ENCODE data around the gene PCBP4.

PCBP4 gene

DNA sequence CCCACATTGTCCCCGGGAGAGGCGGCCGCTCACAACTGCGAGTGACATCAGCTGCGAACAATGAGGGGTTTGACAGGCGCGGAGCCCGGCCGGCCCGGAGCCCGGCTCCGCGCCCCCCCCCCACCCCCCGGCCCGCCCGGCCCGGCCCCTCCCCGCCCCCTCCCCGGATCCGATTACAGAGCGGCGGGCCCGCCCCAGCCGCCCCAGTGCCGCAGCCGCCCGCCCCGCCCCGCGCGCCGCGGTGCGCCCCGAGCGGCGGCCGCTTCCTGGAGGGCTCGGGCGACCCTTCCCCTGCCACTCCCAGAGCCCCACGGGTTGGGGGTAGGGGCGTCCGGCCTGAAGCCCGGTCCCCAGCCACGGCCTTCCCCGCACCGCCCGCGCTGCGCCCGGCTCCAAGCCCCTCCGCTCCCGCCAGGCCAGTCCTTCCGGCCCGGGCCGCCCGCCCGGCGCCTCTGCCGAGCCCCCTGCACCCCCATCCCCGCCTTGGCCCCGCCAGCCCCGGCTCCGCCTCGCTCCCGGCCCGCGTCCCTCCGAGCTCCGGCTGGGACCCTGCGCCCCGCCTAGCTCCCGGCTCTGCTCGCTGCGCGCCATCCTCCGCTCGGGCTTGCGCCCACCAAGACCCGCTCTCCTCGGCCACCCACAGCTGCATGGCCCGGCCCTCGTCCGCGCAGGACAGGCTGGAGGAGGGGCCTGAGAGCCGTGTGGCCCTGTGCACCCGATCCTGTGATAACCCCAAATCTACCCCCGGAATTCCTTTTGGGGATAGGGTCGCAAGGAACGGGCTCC lies at the start of gene PCBP4:
TSS of gene PCBP4 (minus strand) at position 71 of the 786 bp plus-strand sequence. CDS start 6,214 bp downstream, outside the sequence.
- H3K4me1 Mint-ChIP-seq (ENCODE audit: low read depth) = peaks cover 8% of the 10 kb centered on the region
- peaks cover 2% of the 10 kb centered on the region for H3K27me3 Mint-ChIP-seq (ENCODE audit: low read depth)
- no peaks in the 10 kb centered on the region for H3K9me3 Mint-ChIP-seq
- peak within 1 kb of the TSS; percentile 89 for H3K4me3 Mint-ChIP-seq
- H3K27ac Mint-ChIP-seq = peak within 1 kb of the TSS; percentile 79
- H3K36me3 Mint-ChIP-seq (ENCODE audit: low read depth) = peaks cover 3% of the 10 kb centered on the region
- DNase-seq (ENCODE audit: low spot score) = peak; percentile 31

GRCh38 chr3:52015438-52016228 lies 48.4 kb upstream of the PCBP4 start:
- peaks cover 3% of the 10 kb centered on the region for H3K27me3 Mint-ChIP-seq (ENCODE audit: low read depth)

GRCh38 chr3:52014613-52015012 lies 47.4 kb upstream of the PCBP4 start:
- DNase-seq (ENCODE audit: low spot score) = no peak
- Mint-ChIP-seq H3K4me3 (no peak overlapping the region), H3K27me3 (ENCODE audit: low read depth) (peaks cover 3% of the 10 kb centered on the region), H3K4me1 (ENCODE audit: low read depth) (no peaks in the 10 kb centered on the region), H3K9me3 (no peaks in the 10 kb centered on the region), H3K27ac (no peak overlapping the region), H3K36me3 (ENCODE audit: low read depth) (no peaks in the 10 kb centered on the region)

More at GRCh38 chr3:52015438-52016228, 48.4 kb upstream of the PCBP4 start:
- Mint-ChIP-seq H3K36me3 (ENCODE audit: low read depth) (no peaks in the 10 kb centered on the region), H3K4me3 (no peak overlapping the region), H3K4me1 (ENCODE audit: low read depth) (no peaks in the 10 kb centered on the region), H3K27ac (no peak overlapping the region), H3K9me3 (no peaks in the 10 kb centered on the region)
- DNase-seq (ENCODE audit: low spot score) = no peak

DNA sequence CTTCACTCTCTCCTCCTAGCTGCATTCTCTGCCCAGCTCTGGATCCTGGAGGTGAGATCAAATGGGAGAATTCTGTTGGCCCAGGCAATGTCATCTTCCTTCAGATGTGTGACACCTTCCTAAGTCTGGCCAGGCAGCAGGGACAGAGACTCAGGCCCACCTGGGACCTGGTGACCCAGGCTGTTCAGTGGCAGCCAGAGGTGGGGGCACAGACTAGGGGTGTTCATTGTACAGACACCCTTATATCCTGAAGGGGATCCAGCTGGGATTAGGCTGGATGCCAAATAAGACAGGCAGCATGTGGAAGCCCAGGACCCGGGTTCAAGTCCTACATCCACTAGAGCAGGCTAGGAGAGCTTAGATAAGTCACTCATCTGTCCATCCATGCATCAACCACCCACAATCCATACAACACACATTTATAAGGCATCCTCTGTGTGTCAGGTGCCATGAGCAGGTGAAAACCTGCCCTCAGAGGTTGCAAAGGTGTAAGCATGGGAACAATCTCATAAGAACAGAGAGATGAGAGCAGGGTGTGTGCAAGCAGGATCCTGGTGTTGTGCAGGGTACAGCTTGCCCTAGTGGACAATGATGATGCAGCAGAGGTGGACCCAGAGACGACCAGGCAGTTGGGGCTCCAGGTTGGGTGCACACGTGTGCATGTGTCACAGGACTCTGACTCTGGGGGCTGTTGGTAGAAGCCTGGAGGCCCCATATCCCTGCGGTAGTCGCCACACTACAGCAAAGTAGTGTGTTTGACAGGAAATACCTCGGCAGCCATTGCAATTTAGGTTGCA lies 46.7 kb upstream of the PCBP4 start:
- H3K36me3 Mint-ChIP-seq (ENCODE audit: low read depth) = no peaks in the 10 kb centered on the region
- no peaks in the 10 kb centered on the region for H3K9me3 Mint-ChIP-seq
- DNase-seq (ENCODE audit: low spot score) = no peak
- H3K4me3 Mint-ChIP-seq = no peak overlapping the region
- H3K27me3 Mint-ChIP-seq (ENCODE audit: low read depth) = peaks cover 3% of the 10 kb centered on the region
- no peak overlapping the region for H3K27ac Mint-ChIP-seq
- no peaks in the 10 kb centered on the region for H3K4me1 Mint-ChIP-seq (ENCODE audit: low read depth)

- Mint-ChIP-seq H3K36me3 (ENCODE audit: low read depth) (no peaks in the 10 kb centered on the region), H3K27ac (no peak overlapping the region)
Measured at GRCh38 chr3:52012699-52013098, 45.4 kb upstream of the PCBP4 start.

GRCh38 chr3:52010431-52010830 lies 43.2 kb upstream of the PCBP4 start:
- Mint-ChIP-seq H3K27ac (no peak overlapping the region), H3K9me3 (no peaks in the 10 kb centered on the region), H3K27me3 (ENCODE audit: low read depth) (peaks cover 3% of the 10 kb centered on the region), H3K36me3 (ENCODE audit: low read depth) (no peaks in the 10 kb centered on the region), H3K4me3 (no peak overlapping the region), H3K4me1 (ENCODE audit: low read depth) (peaks cover 8% of the 10 kb centered on the region)
- DNase-seq (ENCODE audit: low spot score) = no peak

More at GRCh38 chr3:52012699-52013098, 45.4 kb upstream of the PCBP4 start:
- no peaks in the 10 kb centered on the region for H3K9me3 Mint-ChIP-seq
- peaks cover 3% of the 10 kb centered on the region for H3K27me3 Mint-ChIP-seq (ENCODE audit: low read depth)
- DNase-seq (ENCODE audit: low spot score) = no peak
- H3K4me1 Mint-ChIP-seq (ENCODE audit: low read depth) = no peaks in the 10 kb centered on the region
- no peak overlapping the region for H3K4me3 Mint-ChIP-seq

DNA sequence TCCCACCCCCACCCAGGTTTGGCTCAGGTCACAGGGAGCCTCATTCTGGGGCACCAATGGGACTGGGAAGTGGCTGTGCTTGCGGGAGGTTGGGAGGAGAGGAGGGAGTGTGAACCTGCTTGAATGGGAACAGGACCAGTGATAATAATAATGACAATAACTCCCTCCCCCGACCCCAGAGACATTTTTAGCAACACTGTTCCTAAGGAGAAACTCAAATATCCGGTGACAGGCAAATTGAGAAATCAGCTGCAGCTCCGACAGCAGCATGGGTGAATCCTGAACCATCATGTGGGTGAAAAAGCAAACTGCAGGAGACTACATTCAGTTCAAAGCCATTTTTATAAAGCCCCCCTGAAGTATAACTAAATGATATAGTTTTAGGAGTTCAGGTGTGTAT lies 40.0 kb upstream of the PCBP4 start:
- H3K27ac Mint-ChIP-seq = no peak overlapping the region
- no peak for DNase-seq (ENCODE audit: low spot score)
- H3K9me3 Mint-ChIP-seq = no peaks in the 10 kb centered on the region
- H3K36me3 Mint-ChIP-seq (ENCODE audit: low read depth) = no peaks in the 10 kb centered on the region
- H3K27me3 Mint-ChIP-seq (ENCODE audit: low read depth) = peaks cover 3% of the 10 kb centered on the region
- peaks cover 8% of the 10 kb centered on the region for H3K4me1 Mint-ChIP-seq (ENCODE audit: low read depth)
- H3K4me3 Mint-ChIP-seq = no peak overlapping the region

DNA sequence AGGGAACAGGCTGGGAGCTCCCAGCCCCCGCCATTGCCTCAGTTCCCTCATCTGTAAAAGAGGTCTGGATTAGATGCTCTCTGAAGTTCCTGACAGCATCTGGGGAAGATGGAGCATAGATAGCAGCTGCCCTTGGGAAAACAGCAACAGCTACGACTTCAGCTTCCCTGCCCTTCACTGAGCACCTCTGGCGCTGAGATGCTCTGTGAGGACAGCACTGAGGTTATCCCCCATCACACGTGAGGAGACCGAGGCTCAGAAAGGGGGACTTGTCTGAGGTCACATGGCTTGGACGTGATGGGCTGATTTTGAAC lies 39.5 kb upstream of the PCBP4 start:
- Mint-ChIP-seq H3K9me3 (no peaks in the 10 kb centered on the region), H3K36me3 (ENCODE audit: low read depth) (no peaks in the 10 kb centered on the region), H3K27me3 (ENCODE audit: low read depth) (peaks cover 3% of the 10 kb centered on the region), H3K4me1 (ENCODE audit: low read depth) (peaks cover 8% of the 10 kb centered on the region), H3K4me3 (no peak overlapping the region), H3K27ac (no peak overlapping the region)
- no peak for DNase-seq (ENCODE audit: low spot score)

DNA sequence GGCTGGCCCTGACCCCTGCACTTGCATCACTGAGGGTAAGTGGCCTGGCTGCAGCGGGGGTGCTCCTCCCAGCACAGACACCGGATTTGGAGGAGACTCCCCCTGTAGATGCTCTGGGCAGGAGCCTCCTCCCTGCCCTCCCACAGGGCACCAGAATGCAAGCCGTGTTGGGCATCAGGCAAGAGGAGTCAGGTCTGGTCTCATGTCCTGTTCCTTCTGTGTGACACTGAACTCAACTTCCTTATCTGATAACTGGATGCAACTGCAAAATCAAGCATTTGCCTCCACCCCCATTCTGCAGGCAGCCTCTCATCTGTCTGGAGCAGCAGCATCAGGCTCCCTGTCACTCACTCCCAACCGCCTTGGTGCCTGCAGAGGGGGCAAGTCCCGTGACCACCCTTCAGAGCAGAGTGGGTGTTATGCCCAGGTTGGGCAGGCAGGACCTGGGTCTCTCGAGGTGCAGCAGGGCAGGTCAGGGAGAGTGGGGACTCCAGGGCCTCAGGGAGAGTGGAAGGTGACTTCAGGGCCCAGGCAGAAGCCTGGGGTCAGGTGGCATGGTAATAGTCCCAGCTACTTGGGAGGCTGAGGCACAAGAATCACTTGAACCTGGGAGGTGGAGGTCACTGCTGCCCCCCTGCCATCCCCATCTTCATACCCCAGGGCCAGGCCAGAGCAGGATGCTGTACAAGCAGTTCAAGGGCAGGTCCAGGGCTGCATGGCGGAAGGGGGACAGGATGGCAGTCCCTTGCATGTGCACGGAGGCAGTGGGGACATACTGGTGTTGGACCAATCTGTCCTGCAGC lies 39.0 kb upstream of the PCBP4 start:
- H3K9me3 Mint-ChIP-seq = no peaks in the 10 kb centered on the region

DNA sequence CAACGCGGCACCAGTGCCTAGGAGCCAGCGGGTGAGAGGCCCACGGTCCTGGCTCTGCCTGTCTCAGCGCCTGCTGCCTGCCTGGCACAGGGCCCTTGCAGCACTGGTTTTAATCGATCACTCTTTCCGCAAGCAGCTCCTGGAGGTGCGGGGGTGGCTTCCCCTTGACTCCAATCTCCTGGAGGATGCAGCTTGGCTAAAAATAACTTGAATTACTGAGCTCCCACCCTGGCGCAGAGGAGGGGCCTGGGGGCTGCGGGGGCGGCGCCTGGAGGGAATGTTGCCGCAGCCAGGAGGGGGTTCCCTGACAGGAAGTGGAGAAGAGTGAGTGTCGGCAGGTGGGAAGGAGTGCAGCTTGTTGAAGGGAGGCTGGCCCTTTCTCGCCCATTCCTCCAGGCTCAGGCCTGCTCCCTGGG lies 38.3 kb upstream of the PCBP4 start:
- peaks cover 11% of the 10 kb centered on the region for H3K4me1 Mint-ChIP-seq (ENCODE audit: low read depth)
- DNase-seq (ENCODE audit: low spot score) = no peak
- no peaks in the 10 kb centered on the region for H3K36me3 Mint-ChIP-seq (ENCODE audit: low read depth)
- peak overlapping the region; percentile 20 for H3K27ac Mint-ChIP-seq
- H3K9me3 Mint-ChIP-seq = no peaks in the 10 kb centered on the region
- H3K27me3 Mint-ChIP-seq (ENCODE audit: low read depth) = no peaks in the 10 kb centered on the region
- peak overlapping the region; percentile 34 for H3K4me3 Mint-ChIP-seq

More for the DNA sequence above, 39.0 kb upstream of the PCBP4 start:
- DNase-seq (ENCODE audit: low spot score) = no peak
- H3K4me1 Mint-ChIP-seq (ENCODE audit: low read depth) = peaks cover 11% of the 10 kb centered on the region
- no peaks in the 10 kb centered on the region for H3K36me3 Mint-ChIP-seq (ENCODE audit: low read depth)
- peak overlapping the region; percentile 20 for H3K27ac Mint-ChIP-seq
- peaks cover 3% of the 10 kb centered on the region for H3K27me3 Mint-ChIP-seq (ENCODE audit: low read depth)
- H3K4me3 Mint-ChIP-seq = peak overlapping the region; percentile 34

GRCh38 chr3:52004906-52005395 lies 37.7 kb upstream of the PCBP4 start:
- H3K9me3 Mint-ChIP-seq = no peaks in the 10 kb centered on the region
- H3K4me1 Mint-ChIP-seq (ENCODE audit: low read depth) = peaks cover 11% of the 10 kb centered on the region
- H3K27me3 Mint-ChIP-seq (ENCODE audit: low read depth) = no peaks in the 10 kb centered on the region
- no peak overlapping the region for H3K4me3 Mint-ChIP-seq
- DNase-seq (ENCODE audit: low spot score) = no peak
- no peaks in the 10 kb centered on the region for H3K36me3 Mint-ChIP-seq (ENCODE audit: low read depth)
- H3K27ac Mint-ChIP-seq = no peak overlapping the region

DNA sequence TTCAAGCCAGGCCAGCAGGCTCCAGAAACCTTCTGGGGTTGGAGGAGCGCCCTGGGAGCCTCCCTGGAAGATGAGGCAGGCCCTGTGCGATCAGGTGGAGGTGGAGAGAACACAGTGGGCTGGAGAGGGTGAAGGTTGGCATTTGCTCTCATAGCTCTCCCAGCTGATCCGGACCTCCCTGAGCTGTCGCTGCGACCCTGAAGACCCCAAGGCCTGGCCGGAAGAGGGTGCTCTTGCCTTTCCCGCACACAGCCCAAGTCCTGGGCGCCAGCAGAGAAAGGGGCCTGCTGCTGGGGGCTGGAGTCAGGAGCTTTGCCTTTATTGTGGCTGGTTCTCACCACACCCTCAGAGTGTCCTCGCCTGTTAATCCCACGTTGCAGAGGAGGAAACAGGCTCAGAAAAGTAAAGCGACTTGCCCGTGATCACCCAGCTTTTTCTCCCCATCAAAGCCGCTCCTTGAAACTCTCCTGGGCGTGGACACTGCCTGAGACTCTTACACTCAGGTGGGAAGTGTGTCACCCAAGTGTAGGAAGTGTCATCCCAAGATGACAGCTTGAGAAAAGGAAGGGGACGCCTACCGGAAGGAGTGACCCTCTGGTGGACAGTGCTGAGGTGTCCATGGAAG lies 37.0 kb upstream of the PCBP4 start:
- H3K27me3 Mint-ChIP-seq (ENCODE audit: low read depth) = peaks cover 4% of the 10 kb centered on the region
- no peaks in the 10 kb centered on the region for H3K9me3 Mint-ChIP-seq
- H3K4me1 Mint-ChIP-seq (ENCODE audit: low read depth) = peaks cover 11% of the 10 kb centered on the region
- no peak overlapping the region for H3K4me3 Mint-ChIP-seq
- no peaks in the 10 kb centered on the region for H3K36me3 Mint-ChIP-seq (ENCODE audit: low read depth)
- no peak for DNase-seq (ENCODE audit: low spot score)
- H3K27ac Mint-ChIP-seq = no peak overlapping the region

DNA sequence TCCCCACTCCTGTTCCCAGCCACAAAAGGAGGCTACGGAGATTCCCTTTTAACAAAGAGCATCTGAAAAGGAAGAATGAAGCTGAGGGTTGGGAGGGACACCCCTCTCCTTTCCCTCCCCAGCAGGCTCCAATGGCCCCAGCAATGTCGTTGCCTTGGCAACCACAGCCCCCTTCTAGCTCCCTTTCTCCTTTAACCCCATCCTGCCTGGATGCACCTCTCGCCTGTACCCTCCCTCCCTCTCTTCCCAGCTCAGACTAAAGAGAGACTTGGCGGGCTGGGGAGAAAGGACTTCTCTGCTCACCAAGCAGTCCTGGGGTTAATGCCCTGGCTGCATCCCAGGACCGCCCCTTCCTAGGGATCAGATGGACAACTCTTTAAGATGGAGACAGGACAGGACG lies 35.5 kb upstream of the PCBP4 start:
- Mint-ChIP-seq H3K36me3 (ENCODE audit: low read depth) (no peaks in the 10 kb centered on the region), H3K27me3 (ENCODE audit: low read depth) (peaks cover 9% of the 10 kb centered on the region), H3K27ac (no peak overlapping the region), H3K4me1 (ENCODE audit: low read depth) (peaks cover 13% of the 10 kb centered on the region), H3K4me3 (no peak overlapping the region), H3K9me3 (no peaks in the 10 kb centered on the region)
- DNase-seq (ENCODE audit: low spot score) = no peak
